ENCODE data around the gene APOC1. TPM values are rescaled to one million over a fixed set of nuclear protein-coding genes. Genes with fewer than 3 reads are reported as not detected.

APOC1 gene
- total RNA-seq, 1 donor from 2014 or later: 1.4 TPM

Other genes starting within 250 kb of the APOC1 start
- gene CEACAM19, start 243.1 kb upstream of the APOC1 start, total RNA-seq: 2.8 TPM
- gene CEACAM16, start 215.5 kb upstream of the APOC1 start, total RNA-seq: not detected
- 18.3 TPM for gene BCL3, start 165.9 kb upstream of the APOC1 start, total RNA-seq
- gene CBLC, start 136.7 kb upstream of the APOC1 start, total RNA-seq: not detected
- 91.9 TPM for gene BCAM, start 105.5 kb upstream of the APOC1 start, total RNA-seq
- gene NECTIN2, start 68.3 kb upstream of the APOC1 start, total RNA-seq: 41.8 TPM
- gene TOMM40, start 23.4 kb upstream of the APOC1 start, total RNA-seq: 45.3 TPM
- 9.9 TPM for gene APOE, start 8.8 kb upstream of the APOC1 start, total RNA-seq
- not detected for gene APOC4, start 27.6 kb downstream of the APOC1 start, total RNA-seq
- gene APOC2, start 31.4 kb downstream of the APOC1 start, total RNA-seq: not detected
- gene CLPTM1, start 40.8 kb downstream of the APOC1 start, total RNA-seq: 90.1 TPM
- gene RELB, start 86.9 kb downstream of the APOC1 start, total RNA-seq: 4.2 TPM
- 33.4 TPM for gene CLASRP, start 124.4 kb downstream of the APOC1 start, total RNA-seq
- 0.19 TPM for gene ZNF296, start 161.9 kb downstream of the APOC1 start, total RNA-seq
- 15.5 TPM for gene GEMIN7, start 164.7 kb downstream of the APOC1 start, total RNA-seq
- gene PPP1R37, start 178.6 kb downstream of the APOC1 start, total RNA-seq: 15.1 TPM
- gene NKPD1, start 246.4 kb downstream of the APOC1 start, total RNA-seq: not detected

All from Right ventricle myocardium inferior (tissue), 1 donor.